Renal pelvis (tissue), 4 donors: ENCODE measurements around the gene KRTAP27-1. TPM values are rescaled to one million over a fixed set of nuclear protein-coding genes. Genes with fewer than 3 reads are reported as not detected.

ENCODE experiments used
- DNase-seq: peaks from one replicate; pipeline ENCODE4 v3.0.0-alpha.2; 2013
- polyA plus RNA-seq, 3 donors: library from polyadenylated mRNA; unstranded; fragments of 120-200 nt; gene quantifications; one replicate each; pipeline ENCODE4 v1.2.1, GENCODE V29; 2013; ENCODE audit not compliant: insufficient read length in 3 of 3

Gene KRTAP27-1
- polyA plus RNA-seq, 3 donors, result not detected

- no peak for DNase-seq
These were observed 32.4 kb downstream of the KRTAP27-1 start for GRCh38 chr21:30305136-30305535.

GRCh38 chr21:30289215-30289614 lies 48.3 kb downstream of the KRTAP27-1 start, which contains the start of gene KRTAP25-1:
KRTAP25-1 (minus strand) TSS chr21:30289514; CDS start chr21:30289490, 24 bp downstream.
- no peak for DNase-seq

Other genes with a start within 250 kb of the KRTAP27-1 start
- not detected for gene CLDN17, start 170.9 kb downstream of the KRTAP27-1 start, polyA plus RNA-seq
- gene CLDN8, start 121.6 kb downstream of the KRTAP27-1 start, polyA plus RNA-seq, result 10 to 100 TPM; 54.3 to 70.9 (median 56.5) TPM
- gene KRTAP24-1, start 54.7 kb downstream of the KRTAP27-1 start, polyA plus RNA-seq, result not detected
- not detected for gene KRTAP25-1, start 48.2 kb downstream of the KRTAP27-1 start, polyA plus RNA-seq
- gene KRTAP26-1, start 17.4 kb downstream of the KRTAP27-1 start, polyA plus RNA-seq, result not detected
- gene KRTAP23-1, start 10.9 kb upstream of the KRTAP27-1 start, polyA plus RNA-seq, result not detected
- not detected for gene KRTAP13-2, start 34.6 kb upstream of the KRTAP27-1 start, polyA plus RNA-seq
- not detected for gene KRTAP13-1, start 58.3 kb upstream of the KRTAP27-1 start, polyA plus RNA-seq
- gene KRTAP13-3, start 88.2 kb upstream of the KRTAP27-1 start, polyA plus RNA-seq, result not detected
- not detected for gene KRTAP13-4, start 92.5 kb upstream of the KRTAP27-1 start, polyA plus RNA-seq
- not detected for gene KRTAP15-1, start 102.6 kb upstream of the KRTAP27-1 start, polyA plus RNA-seq
- not detected for gene KRTAP19-1, start 142.7 kb upstream of the KRTAP27-1 start, polyA plus RNA-seq
- gene KRTAP19-2, start 149.7 kb upstream of the KRTAP27-1 start, polyA plus RNA-seq, result not detected
- gene KRTAP19-3, start 154.3 kb upstream of the KRTAP27-1 start, polyA plus RNA-seq, result not detected
- not detected for gene KRTAP19-4, start 159.5 kb upstream of the KRTAP27-1 start, polyA plus RNA-seq
- gene KRTAP19-5, start 164.4 kb upstream of the KRTAP27-1 start, polyA plus RNA-seq, result not detected
- not detected for gene KRTAP19-6, start 204.2 kb upstream of the KRTAP27-1 start, polyA plus RNA-seq
- gene KRTAP19-7, start 223.6 kb upstream of the KRTAP27-1 start, polyA plus RNA-seq, result not detected